ENCODE data around the gene CLCN7. TPM values are rescaled to one million over a fixed set of nuclear protein-coding genes. Genes with fewer than 3 reads are reported as not detected.

CLCN7 gene
- total RNA-seq, 4 donors from 2014 or later: 46.3 to 140 (median 72.4) TPM

DNA sequence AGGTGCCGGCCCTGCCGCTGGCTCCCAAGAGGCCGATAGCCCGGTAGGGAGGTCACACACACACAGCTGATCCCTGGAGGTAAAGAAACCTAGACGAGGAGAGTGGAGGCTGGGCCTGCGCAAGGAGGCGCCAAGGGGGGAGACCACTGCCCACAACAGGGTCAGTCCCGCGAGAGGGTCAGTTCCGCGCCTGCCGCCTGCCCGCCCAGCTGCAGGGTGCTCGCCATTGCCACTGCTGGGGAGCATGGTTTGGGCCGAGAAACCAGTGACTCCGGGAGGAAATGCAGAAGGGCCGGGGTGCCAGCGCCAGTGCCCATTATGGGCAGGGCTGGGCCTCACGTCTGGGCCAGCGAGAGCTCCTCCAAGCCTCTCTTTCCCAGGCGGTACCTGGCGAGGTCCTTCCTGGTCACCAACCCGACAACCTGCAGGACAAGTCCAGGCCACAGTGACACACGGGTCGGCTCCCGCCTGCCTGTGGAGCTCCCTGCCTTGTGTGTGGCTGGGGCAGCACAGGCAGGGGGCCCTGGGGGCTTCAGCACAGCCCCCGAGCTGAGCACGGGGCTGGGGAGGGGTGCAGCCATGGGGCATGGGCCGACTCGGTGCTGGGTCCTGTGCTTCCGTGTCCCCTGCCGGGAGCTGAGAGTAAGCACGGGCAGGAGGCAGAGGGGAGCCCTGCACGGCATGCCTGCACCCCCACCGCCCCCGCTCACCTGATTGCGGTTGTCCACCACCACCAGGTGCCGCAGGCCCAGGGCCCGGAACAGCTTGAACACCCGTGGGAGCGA, 28.3 kb downstream of the CLCN7 start:
- no peak for DNase-seq (ENCODE audit: low spot score in 2 of 2)
- H3K4me3 ChIP-seq (ENCODE audit: low read depth, poor library complexity, severe bottlenecking): no peak overlapping the region
- no peak for TF ChIP-seq POLR2A (IDR thresholded peaks at IDR 0.05)
- TF ChIP-seq, protein P1, sequence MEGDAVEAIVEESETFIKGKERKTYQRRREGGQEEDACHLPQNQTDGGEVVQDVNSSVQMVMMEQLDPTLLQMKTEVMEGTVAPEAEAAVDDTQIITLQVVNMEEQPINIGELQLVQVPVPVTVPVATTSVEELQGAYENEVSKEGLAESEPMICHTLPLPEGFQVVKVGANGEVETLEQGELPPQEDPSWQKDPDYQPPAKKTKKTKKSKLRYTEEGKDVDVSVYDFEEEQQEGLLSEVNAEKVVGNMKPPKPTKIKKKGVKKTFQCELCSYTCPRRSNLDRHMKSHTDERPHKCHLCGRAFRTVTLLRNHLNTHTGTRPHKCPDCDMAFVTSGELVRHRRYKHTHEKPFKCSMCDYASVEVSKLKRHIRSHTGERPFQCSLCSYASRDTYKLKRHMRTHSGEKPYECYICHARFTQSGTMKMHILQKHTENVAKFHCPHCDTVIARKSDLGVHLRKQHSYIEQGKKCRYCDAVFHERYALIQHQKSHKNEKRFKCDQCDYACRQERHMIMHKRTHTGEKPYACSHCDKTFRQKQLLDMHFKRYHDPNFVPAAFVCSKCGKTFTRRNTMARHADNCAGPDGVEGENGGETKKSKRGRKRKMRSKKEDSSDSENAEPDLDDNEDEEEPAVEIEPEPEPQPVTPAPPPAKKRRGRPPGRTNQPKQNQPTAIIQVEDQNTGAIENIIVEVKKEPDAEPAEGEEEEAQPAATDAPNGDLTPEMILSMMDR (IDR thresholded peaks at IDR 0.05): no peak
- intact Hi-C loops (cut with DNase I; ENCODE audit: low total_unique reads): no loop called here
- 89 to 91% methylated on average over 30 to 35 of the region's 41 CpGs for WGBS, 2 donors

DNA sequence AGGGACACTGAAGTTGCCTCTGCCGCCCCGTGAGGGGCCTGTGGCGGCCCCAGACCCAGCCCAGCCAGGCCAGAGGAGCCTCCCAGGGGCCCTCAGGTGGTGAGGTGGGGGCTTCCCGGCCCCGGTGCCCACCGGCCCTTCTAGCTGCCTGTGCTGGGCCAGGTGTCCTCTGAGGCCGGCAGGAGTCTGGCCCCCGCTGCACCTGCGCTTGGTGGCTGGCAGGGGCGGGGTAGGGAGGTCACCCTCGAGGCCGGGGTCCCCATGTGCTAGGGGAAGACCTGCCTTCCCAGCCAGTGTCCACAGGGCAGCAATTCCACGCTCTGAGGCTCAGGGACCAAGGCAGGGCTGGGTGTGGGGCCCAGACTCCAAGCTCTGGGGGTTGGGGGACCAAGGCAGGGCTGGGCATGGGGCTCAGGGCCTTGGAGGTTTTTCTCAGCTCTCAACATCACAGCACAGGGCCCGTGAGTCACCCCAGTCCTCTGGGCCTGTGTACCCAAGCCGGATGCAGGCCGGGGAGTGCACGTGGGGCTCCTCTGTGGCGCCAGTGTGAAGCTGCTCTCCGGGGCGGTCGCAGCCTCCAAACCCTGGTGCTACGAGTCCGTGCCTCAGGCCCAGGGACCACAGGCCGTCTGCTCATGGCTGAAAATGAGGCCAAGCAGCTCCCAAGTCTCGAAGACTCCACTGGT, 29.2 kb downstream of the CLCN7 start:
- intact Hi-C loops (cut with DNase I; ENCODE audit: low total_unique reads): no loop called here
- no peak for DNase-seq (ENCODE audit: low spot score in 2 of 2)
- H3K4me3 ChIP-seq (ENCODE audit: low read depth, poor library complexity, severe bottlenecking): no peak overlapping the region
- no peak for TF ChIP-seq POLR2A (IDR thresholded peaks at IDR 0.05)
- TF ChIP-seq, protein P1 (IDR thresholded peaks at IDR 0.05): no peak
- 88 to 91% methylated on average over 12 to 20 of the region's 25 CpGs for WGBS, 2 donors

DNA sequence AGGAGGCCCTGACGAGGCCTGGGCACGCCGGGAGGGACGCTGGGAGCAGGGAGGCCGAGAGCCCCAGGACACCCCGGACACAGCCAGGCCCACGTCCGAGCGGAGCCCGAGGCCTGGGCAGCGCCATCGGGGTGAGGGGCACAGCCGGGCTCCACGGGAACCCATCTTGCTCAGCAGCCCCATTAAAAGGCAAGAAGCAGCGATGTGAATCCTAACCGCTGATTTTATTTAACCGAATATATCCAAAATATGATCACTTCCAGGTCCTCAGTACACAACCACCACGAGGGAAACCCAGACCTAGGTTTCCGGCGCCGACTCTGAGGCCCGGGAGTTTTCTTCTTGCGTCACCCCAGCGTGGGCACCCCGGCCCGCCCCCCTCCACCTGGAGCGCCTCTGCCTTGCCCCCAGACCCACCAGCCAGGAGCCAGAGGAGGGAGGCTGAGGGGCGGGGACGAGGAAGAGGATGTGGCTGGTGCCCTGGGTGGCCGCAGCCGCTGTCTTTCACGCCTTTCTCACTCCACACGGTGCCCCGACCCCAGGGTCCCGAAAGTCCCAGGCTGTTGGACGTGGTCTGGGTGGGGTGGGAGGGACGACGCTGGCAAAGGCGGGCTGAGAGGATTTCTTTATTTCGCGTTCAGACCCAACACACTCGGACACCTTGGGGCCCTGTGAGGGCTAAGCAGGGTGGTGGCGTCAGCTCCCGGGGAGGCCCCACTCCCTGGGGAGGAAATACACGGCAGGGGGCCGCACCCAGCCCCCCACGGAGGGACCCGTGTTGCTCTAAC, 29.9 kb downstream of the CLCN7 start:
- 84 to 89% methylated on average over 43 to 47 of the region's 48 CpGs for WGBS, 2 donors
- no peak for DNase-seq (ENCODE audit: low spot score in 2 of 2)
- TF ChIP-seq, protein P1 (IDR thresholded peaks at IDR 0.05): no peak
- TF ChIP-seq POLR2A (IDR thresholded peaks at IDR 0.05): no peak
- intact Hi-C loops (cut with DNase I; ENCODE audit: low total_unique reads): no loop called here
- H3K4me3 ChIP-seq (ENCODE audit: low read depth, poor library complexity, severe bottlenecking): no peak overlapping the region

DNA sequence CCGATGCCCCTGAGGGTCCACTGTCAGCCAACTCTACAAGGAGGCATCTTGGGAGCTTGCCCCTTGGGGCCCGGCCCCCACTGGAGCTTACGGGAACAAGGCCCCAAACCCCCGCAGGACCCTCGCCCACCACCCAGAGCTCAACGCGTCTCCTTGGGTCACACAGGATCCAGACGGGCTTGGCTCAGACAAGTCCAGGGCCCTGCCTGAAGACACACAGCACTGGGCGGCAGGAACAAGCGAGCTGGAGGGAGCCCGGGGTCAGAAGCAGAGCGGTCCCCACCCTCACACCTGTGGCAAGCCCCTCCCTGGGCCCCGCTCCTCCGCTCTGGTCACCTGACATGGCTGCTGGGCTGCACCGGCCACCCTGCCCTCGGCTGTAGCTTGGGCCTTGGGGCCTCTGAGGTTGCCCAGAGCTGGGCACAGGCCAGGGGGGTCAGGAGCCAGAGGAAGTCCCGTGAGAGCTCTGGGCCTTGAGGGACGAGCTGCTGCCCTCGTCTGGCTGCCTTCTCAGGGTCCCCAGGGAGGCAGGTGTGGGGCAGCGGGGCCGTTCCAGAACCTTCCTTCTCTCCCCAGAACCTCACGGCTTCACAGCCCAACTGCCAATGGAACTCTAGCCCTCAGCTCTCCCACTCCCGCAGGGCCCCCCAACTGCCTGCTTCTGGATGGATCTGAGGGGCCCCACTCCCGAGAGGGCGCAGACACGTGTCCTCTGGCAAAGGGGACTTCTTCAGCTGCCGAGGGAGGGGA, 30.7 kb downstream of the CLCN7 start, which contains the start of gene CCDC154:
TSS of gene CCDC154 (minus strand) at position 577 of the 750 bp plus-strand sequence. CDS start at position 343, 234 bp downstream.
- WGBS, 2 donors: 76 to 78% methylated on average over 25 to 27 of the region's 27 CpGs
- intact Hi-C loops (cut with DNase I; ENCODE audit: low total_unique reads): no loop called here

More for the DNA sequence above, 30.7 kb downstream of the CLCN7 start, which contains the start of gene CCDC154:
- TF ChIP-seq POLR2A (IDR thresholded peaks at IDR 0.05): no peak
- TF ChIP-seq, protein P1 (IDR thresholded peaks at IDR 0.05): no peak
- no peak within 1 kb of the TSS for H3K4me3 ChIP-seq (ENCODE audit: low read depth, poor library complexity, severe bottlenecking)
- no peak for DNase-seq (ENCODE audit: low spot score in 2 of 2)
